HEK293T (cell line): ENCODE results near the gene CNOT6.

Source experiments
- CTCF ChIA-PET: fragments of 350-600 bp; formaldehyde crosslinking; extraction: SDS; loops from one replicate; lab custom pipeline; 2021; ENCODE audit warnings: antibody characterized with exemption, inconsistent platforms; lab: Yijun Ruan, JAX
- POLR2A ChIA-PET: fragments of 350-600 bp; formaldehyde crosslinking; extraction: SDS; loops from one replicate; lab custom pipeline; 2020; ENCODE audit warnings: antibody characterized with exemption, inconsistent platforms; lab: Yijun Ruan, JAX
- DNase-seq: peaks from one replicate; pipeline ENCODE4 v3.0.0; 2012; ENCODE audit warnings: mixed read lengths; ENCODE audit errors: extremely low spot score
- ARNT ChIP-seq: fragments of 450-650 bp; IDR thresholded peaks from 2 replicates; pipeline ENCODE4 v1.6.1; 2017; ENCODE audit warnings: mild to moderate bottlenecking
- BHLHE40 ChIP-seq: fragments of 450-650 bp; IDR thresholded peaks from 2 replicates; pipeline ENCODE4 v1.6.1; 2016; ENCODE audit warnings: mild to moderate bottlenecking, moderate library complexity, borderline replicate concordance
- CTBP1 ChIP-seq: fragments of 450-650 bp; IDR thresholded peaks from 2 replicates; pipeline ENCODE4 v1.6.1; 2016; ENCODE audit warnings: borderline replicate concordance
- ELF4 ChIP-seq: fragments of 450-650 bp; IDR thresholded peaks from 2 replicates; pipeline ENCODE4 v1.6.1; 2017; ENCODE audit warnings: antibody characterized with exemption
- FOXA1 ChIP-seq: fragments of 450-650 bp; IDR thresholded peaks from 2 replicates; pipeline ENCODE4 v1.6.1; 2016; ENCODE audit warnings: mild to moderate bottlenecking
- FOXK2 ChIP-seq: fragments of 450-650 bp; IDR thresholded peaks from 2 replicates; pipeline ENCODE4 v1.6.1; 2016; ENCODE audit warnings: mild to moderate bottlenecking
- FOXM1 ChIP-seq: fragments of 450-650 bp; IDR thresholded peaks from 2 replicates; pipeline ENCODE4 v1.6.1; 2017; ENCODE audit warnings: mild to moderate bottlenecking, borderline replicate concordance
- HDGF ChIP-seq: fragments of 450-650 bp; IDR thresholded peaks from 2 replicates; pipeline ENCODE4 v1.6.1; 2017; ENCODE audit warnings: antibody characterized with exemption, borderline replicate concordance
- L3MBTL2 ChIP-seq: fragments of 450-650 bp; conservative IDR thresholded peaks from 2 replicates; pipeline ENCODE4 v1.6.1; 2016; ENCODE audit warnings: mild to moderate bottlenecking
- LEF1 ChIP-seq: fragments of 450-650 bp; IDR thresholded peaks from 2 replicates; pipeline ENCODE4 v1.6.1; 2017; ENCODE audit warnings: mild to moderate bottlenecking, borderline replicate concordance
- NFRKB ChIP-seq: fragments of 450-650 bp; IDR thresholded peaks from 2 replicates; pipeline ENCODE4 v1.6.1; 2016; ENCODE audit warnings: mild to moderate bottlenecking, moderate library complexity
- SP1 ChIP-seq: fragments of 450-650 bp; IDR thresholded peaks from 2 replicates; pipeline ENCODE4 v1.6.1; 2017
- SUZ12 ChIP-seq: fragments of 450-650 bp; IDR thresholded peaks from 2 replicates; pipeline ENCODE4 v1.6.1; 2016; ENCODE audit warnings: mild to moderate bottlenecking
- TARDBP ChIP-seq: fragments of 450-650 bp; IDR thresholded peaks from 2 replicates; pipeline ENCODE4 v1.6.1; 2016
- ZNF384 ChIP-seq: fragments of 450-650 bp; IDR thresholded peaks from 2 replicates; pipeline ENCODE4 v1.6.1; 2016
- TF ChIP-seq, protein P1 (sequence below): fragments of 450-650 bp; IDR thresholded peaks from 2 replicates; pipeline ENCODE4 v1.6.1; 2016

Gene CNOT6

DNA sequence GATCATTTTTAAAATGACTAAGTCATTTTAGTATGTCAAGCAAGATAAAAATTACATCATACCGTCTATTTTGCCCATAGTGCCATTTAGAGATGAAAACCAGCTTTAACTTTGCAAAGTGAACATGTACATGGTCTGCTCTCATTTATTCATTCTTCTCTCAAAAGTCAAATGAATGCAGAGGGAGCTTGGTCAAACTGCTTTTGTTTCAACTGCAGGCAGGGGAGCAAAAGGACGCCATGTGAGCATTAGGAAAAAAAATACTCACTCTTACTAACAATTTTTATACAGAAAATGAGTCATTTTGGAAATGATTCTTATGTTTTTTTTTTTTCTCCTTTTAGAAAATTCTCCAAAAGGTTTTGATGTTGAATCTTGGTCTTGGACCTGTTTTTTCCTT lies 81.4 kb downstream of the CNOT6 start:
- CTCF ChIA-PET, result interaction anchor here (1.1 kb wide), 1 partner anchor 30 kb away, joined by 4 read pairs; no protein-coding TSS in a partner anchor
- no peak for DNase-seq
- POLR2A ChIA-PET, result no interaction called here
- TF ChIP-seq ELF4 (no peak), NFRKB (no peak), TARDBP (no peak), LEF1 (no peak), SP1 (no peak), FOXM1 (no peak), HDGF (no peak), CTBP1 (no peak), FOXA1 (no peak), ZNF384 (no peak)
- TF ChIP-seq, protein P1, sequence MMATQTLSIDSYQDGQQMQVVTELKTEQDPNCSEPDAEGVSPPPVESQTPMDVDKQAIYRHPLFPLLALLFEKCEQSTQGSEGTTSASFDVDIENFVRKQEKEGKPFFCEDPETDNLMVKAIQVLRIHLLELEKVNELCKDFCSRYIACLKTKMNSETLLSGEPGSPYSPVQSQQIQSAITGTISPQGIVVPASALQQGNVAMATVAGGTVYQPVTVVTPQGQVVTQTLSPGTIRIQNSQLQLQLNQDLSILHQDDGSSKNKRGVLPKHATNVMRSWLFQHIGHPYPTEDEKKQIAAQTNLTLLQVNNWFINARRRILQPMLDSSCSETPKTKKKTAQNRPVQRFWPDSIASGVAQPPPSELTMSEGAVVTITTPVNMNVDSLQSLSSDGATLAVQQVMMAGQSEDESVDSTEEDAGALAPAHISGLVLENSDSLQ, result no peak

DNA sequence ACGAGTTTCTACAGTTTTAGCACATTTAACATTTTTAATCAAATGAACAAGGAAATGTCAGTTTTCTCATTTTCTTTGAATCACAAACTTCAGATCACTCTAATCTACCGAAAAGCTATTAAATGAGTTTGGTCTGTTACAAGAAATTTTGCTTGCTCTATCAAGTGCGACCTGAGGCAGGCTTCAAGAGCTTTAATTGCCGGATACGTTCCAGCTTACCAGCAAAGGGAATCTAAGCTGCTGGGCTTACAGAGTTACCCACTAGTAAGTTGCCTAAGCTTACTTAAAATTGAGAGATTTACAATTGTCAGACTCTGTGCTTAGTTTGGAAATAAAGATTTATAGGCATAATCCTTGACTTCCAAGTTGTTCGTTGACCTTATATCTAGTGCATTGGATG lies 86.5 kb downstream of the CNOT6 start:
- DNase-seq, result no peak
- TF ChIP-seq HDGF (no peak), FOXA1 (no peak), ELF4 (no peak), L3MBTL2 (no peak), SP1 (no peak)
- CTCF ChIA-PET, result no interaction called here
- POLR2A ChIA-PET, result no interaction called here

DNA sequence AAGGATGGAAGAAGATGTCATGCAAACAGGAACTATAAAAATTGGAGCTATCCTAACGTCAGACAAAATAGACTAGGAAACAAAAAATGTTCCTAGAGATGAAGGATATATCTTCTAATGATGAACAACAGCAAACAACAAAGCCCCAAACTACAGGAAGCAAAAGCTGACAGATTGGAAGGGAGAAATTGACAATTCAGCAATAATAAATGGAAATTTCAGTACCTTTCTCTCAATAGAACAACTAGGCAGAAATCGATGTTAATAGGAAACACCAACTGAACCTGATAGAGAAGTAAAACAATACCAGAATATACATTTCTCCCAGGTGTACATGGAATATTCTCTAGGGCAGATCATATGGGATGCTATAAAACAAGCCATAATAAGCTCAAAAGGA lies 89.6 kb downstream of the CNOT6 start:
- CTCF ChIA-PET, result no interaction called here
- no peak for DNase-seq
- POLR2A ChIA-PET, result no interaction called here
- TF ChIP-seq ELF4, result no peak

DNA sequence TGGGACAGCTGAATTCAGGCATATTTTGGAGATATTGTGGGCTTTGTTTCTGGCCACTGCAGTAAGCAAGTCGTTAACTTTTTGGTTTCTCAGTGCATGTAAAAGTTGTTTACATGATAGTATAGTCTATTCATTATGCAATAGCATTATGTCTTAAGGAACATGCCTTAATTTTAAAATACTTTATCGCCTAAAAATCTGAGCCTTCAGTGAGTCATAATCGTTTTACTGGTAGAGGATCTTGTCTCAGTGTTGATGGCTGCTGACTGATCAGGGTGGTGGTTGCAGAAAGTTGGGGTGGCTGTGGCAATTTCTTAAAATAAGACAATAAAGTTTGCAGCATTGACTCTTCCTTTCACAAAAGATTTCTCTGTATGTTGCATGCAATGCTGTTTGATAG lies 92.0 kb downstream of the CNOT6 start:
- DNase-seq, result no peak
- no peak for TF ChIP-seq BHLHE40
- TF ChIP-seq LEF1, result no peak
- CTCF ChIA-PET, result no interaction called here
- POLR2A ChIA-PET, result no interaction called here

DNA sequence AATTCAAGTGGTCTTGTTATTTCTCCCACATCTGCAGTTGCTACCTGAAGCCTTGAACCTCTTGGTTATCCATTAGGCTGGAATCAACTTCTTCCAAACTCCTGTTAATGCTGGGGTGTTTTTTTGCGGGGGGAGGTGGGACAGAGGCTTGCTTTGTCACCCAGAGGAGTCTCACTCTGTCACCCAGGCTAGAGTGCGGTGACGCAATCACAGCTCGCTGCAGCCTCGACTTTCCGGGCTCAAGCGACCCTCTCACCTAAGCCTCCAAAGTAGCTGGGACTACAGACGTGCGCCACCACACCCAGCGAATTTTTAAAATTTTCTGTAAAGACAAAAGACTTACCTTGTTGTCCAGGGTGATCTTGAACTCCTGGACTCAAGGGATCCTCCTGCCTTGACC lies 92.7 kb downstream of the CNOT6 start:
- ChIA-PET CTCF (no interaction called here), POLR2A (no interaction called here)
- TF ChIP-seq SP1 (no peak), SUZ12 (no peak), TARDBP (no peak), L3MBTL2 (no peak), FOXK2 (no peak), ARNT (no peak), ELF4 (no peak)
- DNase-seq, result no peak

DNA sequence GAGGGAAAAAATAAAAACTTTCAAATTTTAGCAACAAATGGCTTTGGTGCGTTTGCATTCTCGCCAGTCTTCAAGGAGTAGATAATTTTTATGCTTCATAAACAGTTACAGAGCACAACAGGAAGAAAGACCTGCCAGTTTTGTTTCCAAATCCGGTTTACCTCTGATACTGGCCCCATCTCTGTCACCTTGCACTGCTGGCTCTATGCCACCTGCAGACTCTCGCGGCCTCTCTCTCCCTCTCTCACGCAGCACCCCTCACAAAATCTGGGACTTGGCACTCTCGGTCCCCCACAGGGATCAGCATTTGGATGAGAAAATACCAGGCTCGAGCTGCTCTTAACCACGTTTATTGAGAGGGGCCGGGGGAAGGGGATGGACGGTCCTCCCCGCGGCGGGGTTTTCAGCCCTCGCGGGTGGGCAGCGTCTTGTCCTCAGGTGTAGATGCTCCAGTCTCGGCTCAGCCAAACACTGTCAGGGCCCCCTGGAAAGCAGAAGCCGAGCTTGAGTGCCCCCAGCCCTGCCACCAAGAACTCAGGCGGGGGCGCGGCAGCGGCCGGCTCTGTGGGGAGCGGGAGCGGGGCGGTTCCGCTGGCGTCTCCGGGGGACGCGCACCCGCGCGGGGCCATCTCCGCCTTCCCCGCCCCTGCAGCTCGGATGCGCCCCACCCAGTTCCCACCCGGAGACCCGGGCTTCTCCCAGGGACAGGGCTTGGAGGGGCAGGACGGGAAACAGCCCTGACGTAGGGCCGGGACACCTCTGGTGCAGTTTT lies 95.8 kb downstream of the CNOT6 start:
- DNase-seq, result no peak
- ChIA-PET CTCF (no interaction called here), POLR2A (no interaction called here)
- TF ChIP-seq LEF1, result no peak
- TF ChIP-seq ELF4, result no peak
- TF ChIP-seq FOXM1, result no peak
- TF ChIP-seq ARNT, result no peak
- no peak for TF ChIP-seq HDGF
- no peak for TF ChIP-seq BHLHE40
- TF ChIP-seq, protein P1, result no peak
- TF ChIP-seq CTBP1, result no peak
- no peak for TF ChIP-seq NFRKB
- no peak for TF ChIP-seq L3MBTL2
- no peak for TF ChIP-seq FOXK2
- no peak for TF ChIP-seq TARDBP
- TF ChIP-seq ZNF384, result no peak
- TF ChIP-seq SP1, result no peak
- no peak for TF ChIP-seq FOXA1
- TF ChIP-seq SUZ12, result no peak

DNA sequence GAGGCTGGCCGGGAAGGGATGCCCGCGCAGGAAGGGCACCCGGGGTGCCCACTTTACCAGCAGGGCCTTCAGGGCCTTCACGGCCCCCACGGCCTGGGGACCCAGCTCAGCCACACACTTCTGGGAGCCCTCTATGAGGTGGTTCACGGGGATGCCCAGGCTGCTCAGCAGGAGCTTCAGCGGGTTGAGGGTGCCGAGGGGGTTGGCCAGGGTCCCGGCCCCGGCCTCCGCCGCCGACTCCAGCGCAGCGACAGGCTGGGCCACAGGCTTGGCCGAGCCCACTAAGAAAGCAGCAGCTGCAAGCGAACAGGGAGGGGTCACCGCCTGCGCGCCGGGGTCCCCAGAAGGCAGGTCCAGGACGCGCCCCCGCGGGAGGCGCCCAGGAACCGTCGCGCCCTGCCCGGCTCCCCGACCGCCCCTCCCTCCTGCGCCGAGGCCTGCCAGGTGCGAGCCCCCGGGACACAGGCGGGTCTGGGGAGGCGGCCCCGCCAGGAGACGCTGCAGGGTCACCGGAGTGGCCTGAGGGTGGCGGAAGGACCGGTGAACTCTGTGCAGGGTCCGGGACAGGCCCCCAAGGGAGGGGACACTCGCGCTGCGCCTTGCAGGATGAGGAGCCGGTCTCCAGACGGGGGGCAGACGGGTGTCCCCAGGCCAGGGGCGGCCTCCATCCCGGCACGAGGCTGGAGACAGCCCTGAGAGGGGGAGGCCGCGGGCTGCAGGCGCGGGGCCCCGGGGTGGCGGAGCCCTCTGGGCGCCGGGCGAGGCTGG lies 96.5 kb downstream of the CNOT6 start:
- TF ChIP-seq, protein P1, result no peak
- no peak for TF ChIP-seq FOXM1
- no peak for TF ChIP-seq LEF1
- TF ChIP-seq ELF4, result no peak
- no peak for TF ChIP-seq ARNT
- no peak for TF ChIP-seq FOXK2
- TF ChIP-seq SP1, result no peak
- TF ChIP-seq ZNF384, result no peak
- no peak for TF ChIP-seq FOXA1
- ChIA-PET CTCF (no interaction called here), POLR2A (no interaction called here)
- no peak for DNase-seq
